Psoas muscle (tissue), 8 donors: ENCODE results near the gene KIF27. TPM values are rescaled to one million over a fixed set of nuclear protein-coding genes. Genes with fewer than 3 reads are reported as not detected.
"Not testable (repeated sequence)": the region's sequence is repeated elsewhere in the genome, so short reads cannot be mapped to it uniquely, and the experiment has no call there.

Experiments used
- ATAC-seq, 4 donors: fragments of 200-7000 bp; cut with Tn5 transposase; one replicate each; pipeline ENCODE4 v1.9.1; 2020; ENCODE audit warnings: moderate library complexity in 3 of 4, mild to moderate bottlenecking in 2 of 4
- DNase-seq, 2 donors: peaks; one replicate each; pipeline ENCODE4 v3.0.0-alpha.2; 2020
- H3K27ac ChIP-seq: fragments of 200-600 bp; one replicate; pipeline ENCODE4 v1.8.0; 2022
- H3K27me3 ChIP-seq, 3 donors: fragments of 200-600 bp in 1 of 3; one replicate each; pipeline versions ENCODE4 v1.6.1 to v1.8.0; 2013 to 2022; ENCODE audit warnings: low read length in 2 of 3, mild to moderate bottlenecking in 2 of 3, moderate library complexity in 1 of 3; ENCODE audit not compliant: insufficient read depth in 3 of 3
- H3K36me3 ChIP-seq, 2 donors: fragments of 200-600 bp in 1 of 2; one replicate each; pipeline versions ENCODE4 v1.6.1 to v1.8.0; 2013 to 2022; ENCODE audit warnings: low read depth in 1 of 2, mild to moderate bottlenecking in 1 of 2, moderate library complexity in 1 of 2; ENCODE audit not compliant: insufficient read depth in 1 of 2
- H3K4me1 ChIP-seq: fragments of 200-600 bp; one replicate; pipeline ENCODE4 v1.8.0; 2022
- H3K4me3 ChIP-seq: fragments of 200-600 bp; one replicate; pipeline ENCODE4 v1.8.0; 2022; ENCODE audit warnings: mild to moderate bottlenecking
- H3K9me3 ChIP-seq: fragments of 200-600 bp; one replicate; pipeline ENCODE4 v1.8.0; 2022
- WGBS, 3 donors: extraction: QIAGEN DNeasy Blood & Tissue Kit; methylation state at CpG; one replicate each; pipeline versions ENCODE4 v1.1.6 to v1.1.7; 2013; 5-methylcytosine and 5-hydroxymethylcytosine counted together
- intact Hi-C, 2 donors: fragments of 100-400 bp; cut with DNase I; formaldehyde crosslinking; loops; one replicate each; pipeline versions ENCODE4 v1.11.0 to v1.14.2; 2022
- polyA plus RNA-seq, 3 donors: library from polyadenylated mRNA; stranded (reverse); fragments of 200-250 nt; gene quantifications; one replicate each; pipeline ENCODE4 v1.2.3, GENCODE V29; 2013
- total RNA-seq, 4 donors: library from RNA; stranded (reverse); fragmentation: NEBNext Ultra II Directional in 2 of 4; extraction: Animal tissue kit (Norgen Biotek cat#: 25700) in 2 of 4; gene quantifications; one replicate each; pipeline versions ENCODE4 v1.2.1 to v1.2.4, GENCODE V29; 2021 to 2023
- TF ChIP-seq, protein P1 (sequence below): fragments of 200-600 bp; IDR thresholded peaks from one replicate; pipeline ENCODE4 v1.8.0; 2022; ENCODE audit warnings: antibody characterized with exemption
- donor health status: healthy with polysubstance abuse.
- donor health status: DM: no; HTN: no; CAD: no; lungs with moderate emphysema.
- donor health status: Bipolar disorder and iron deficiency.
- donor health status: healthy.
- donor health status: DM: yes; HTN: yes; CAD: no.
- donor health status: DM: no; HTN: no; CAD: no.
- donor health status: DM: no; HTN: no; CAD: no.
- donor health status: DM: yes; HTN: yes; CAD: no.

KIF27 gene
- total and polyA plus RNA-seq, 7 donors, result 0.73 to 3.8 (median 1.8) TPM

DNA sequence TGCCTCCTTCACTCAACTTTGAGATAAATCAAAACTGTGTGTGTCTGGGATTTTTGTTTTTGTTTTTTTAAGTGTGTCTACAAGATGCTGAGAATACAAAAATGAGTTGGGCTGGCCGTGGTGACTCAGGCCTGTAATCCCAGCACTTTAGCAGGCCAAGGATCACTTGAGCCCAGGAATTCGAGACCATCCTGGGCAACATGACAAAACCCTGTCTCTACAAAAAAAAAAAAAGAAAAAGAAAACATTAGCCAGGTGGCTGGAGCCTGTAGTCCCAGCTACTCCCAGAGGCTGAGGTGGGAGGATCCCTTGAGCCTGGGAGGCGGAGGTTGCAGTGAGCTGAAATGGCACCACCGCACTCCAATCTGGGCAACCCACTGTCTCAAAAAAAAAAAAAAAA, 37.8 kb upstream of the KIF27 start:
- no peak overlapping the region for H3K27ac ChIP-seq
- ATAC-seq (peak; percentile 19 to 48 (median 24)), DNase-seq (no peak)
- H3K4me1 ChIP-seq, result no peaks in the 10 kb centered on the region
- peaks cover 0 to 11% of the 10 kb centered on the region in 2 donors for H3K36me3 ChIP-seq
- intact Hi-C loops, result no loop called here
- no peaks in the 10 kb centered on the region for H3K27me3 ChIP-seq
- no peak overlapping the region for H3K4me3 ChIP-seq
- no peaks in the 10 kb centered on the region for H3K9me3 ChIP-seq
- 36 to 43% (median 40%) methylated on average over 4 of the region's 4 CpGs for whole genome bisulfite sequencing, 3 donors
- TF ChIP-seq, protein P1, sequence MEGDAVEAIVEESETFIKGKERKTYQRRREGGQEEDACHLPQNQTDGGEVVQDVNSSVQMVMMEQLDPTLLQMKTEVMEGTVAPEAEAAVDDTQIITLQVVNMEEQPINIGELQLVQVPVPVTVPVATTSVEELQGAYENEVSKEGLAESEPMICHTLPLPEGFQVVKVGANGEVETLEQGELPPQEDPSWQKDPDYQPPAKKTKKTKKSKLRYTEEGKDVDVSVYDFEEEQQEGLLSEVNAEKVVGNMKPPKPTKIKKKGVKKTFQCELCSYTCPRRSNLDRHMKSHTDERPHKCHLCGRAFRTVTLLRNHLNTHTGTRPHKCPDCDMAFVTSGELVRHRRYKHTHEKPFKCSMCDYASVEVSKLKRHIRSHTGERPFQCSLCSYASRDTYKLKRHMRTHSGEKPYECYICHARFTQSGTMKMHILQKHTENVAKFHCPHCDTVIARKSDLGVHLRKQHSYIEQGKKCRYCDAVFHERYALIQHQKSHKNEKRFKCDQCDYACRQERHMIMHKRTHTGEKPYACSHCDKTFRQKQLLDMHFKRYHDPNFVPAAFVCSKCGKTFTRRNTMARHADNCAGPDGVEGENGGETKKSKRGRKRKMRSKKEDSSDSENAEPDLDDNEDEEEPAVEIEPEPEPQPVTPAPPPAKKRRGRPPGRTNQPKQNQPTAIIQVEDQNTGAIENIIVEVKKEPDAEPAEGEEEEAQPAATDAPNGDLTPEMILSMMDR, result no peak

DNA sequence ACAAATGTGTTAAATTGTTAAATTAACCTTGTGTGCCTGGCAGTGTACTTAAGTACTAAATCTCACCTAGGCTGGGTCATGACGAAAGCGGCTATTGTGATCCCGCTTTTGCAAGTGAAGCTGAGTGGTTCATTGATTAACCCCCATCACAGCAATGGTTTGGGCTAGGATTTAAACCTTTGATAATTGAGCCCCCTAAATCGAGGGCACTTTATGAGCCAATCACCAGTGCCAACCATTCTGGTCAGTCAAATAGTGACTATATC, 35.9 kb upstream of the KIF27 start:
- Histone ChIP-seq H3K4me1 (no peaks in the 10 kb centered on the region), H3K4me3 (peak overlapping the region; percentile 71), H3K27me3 (no peaks in the 10 kb centered on the region), H3K27ac (peak overlapping the region; percentile 80), H3K36me3 (peaks cover 0 to 28% of the 10 kb centered on the region in 2 donors), H3K9me3 (no peaks in the 10 kb centered on the region)
- ATAC-seq, result peak in 1 of 4 donors; percentile 3
- 34 to 58% (median 40%) methylated on average over 4 of the region's 4 CpGs for WGBS, 3 donors
- intact Hi-C loops, result loop anchor here in 1 of 2 donors (2.0 kb wide), 1 partner anchor 24 kb away; the partner anchor contains the start of genes HNRNPK and RMI1
- no peak for DNase-seq
- TF ChIP-seq, protein P1, result no peak

DNA sequence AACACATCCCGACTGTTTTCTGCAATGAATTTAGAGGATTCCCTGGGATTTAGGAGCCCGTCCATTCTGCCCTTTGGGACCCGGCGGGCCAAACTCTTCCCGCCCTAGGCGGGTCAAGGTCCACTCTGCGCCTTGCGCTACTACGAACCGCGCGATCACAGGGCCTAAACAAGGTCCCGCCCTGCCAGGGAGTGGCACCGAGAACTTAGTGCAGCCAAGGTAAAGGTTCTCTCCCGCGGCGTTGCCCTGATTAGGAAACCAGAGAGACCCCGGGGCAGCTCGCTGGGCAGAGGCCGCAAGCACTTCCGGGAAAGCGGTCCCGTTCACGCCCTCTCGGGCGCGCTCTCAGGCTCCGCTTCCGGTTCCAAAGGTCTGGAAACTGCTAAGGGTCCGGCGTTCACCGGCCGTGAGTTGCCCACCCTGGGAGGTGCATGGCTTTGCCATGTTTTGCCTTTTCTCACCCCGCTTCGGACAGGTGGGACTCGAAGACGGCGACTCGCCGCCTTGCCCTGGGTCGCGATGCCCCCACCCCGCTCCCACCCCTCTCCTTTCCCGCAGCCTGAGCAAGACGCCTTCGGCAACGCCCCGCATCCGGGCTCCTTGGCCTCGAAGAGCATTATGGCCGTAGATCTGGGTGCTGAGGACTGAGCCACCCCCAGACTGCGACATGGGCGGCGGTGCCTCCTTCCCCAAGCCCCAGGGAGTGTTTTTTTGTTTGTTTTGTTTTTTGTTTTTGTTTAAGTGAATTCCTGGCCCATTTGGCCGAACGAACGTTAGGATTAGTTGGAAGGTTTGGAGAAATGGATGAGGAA, 35.4 kb upstream of the KIF27 start:
- Histone ChIP-seq H3K4me3 (peak overlapping the region; percentile 71), H3K9me3 (no peaks in the 10 kb centered on the region), H3K27me3 (no peaks in the 10 kb centered on the region), H3K36me3 (peaks cover 0 to 34% of the 10 kb centered on the region in 2 donors), H3K27ac (peak overlapping the region; percentile 80), H3K4me1 (no peaks in the 10 kb centered on the region)
- TF ChIP-seq, protein P1, result no peak
- DNase-seq (peak; percentile 83 to 91), ATAC-seq (peak; percentile 86 to 94 (median 92))
- intact Hi-C loops, result loop anchor here in 1 of 2 donors (2.0 kb wide), 1 partner anchor 24 kb away; the partner anchor contains the start of genes HNRNPK and RMI1
- WGBS, 3 donors, result 0 to 2% (median 1%) methylated on average over 55 to 57 of the region's 57 CpGs

GRCh38 chr9:83956086-83956435, 34.8 kb upstream of the KIF27 start:
- Histone ChIP-seq H3K27me3 (no peaks in the 10 kb centered on the region), H3K4me3 (peak overlapping the region; percentile 71), H3K9me3 (no peaks in the 10 kb centered on the region), H3K27ac (peak overlapping the region; percentile 80), H3K4me1 (no peaks in the 10 kb centered on the region), H3K36me3 (peaks cover 0 to 39% of the 10 kb centered on the region in 2 donors)
- 3 to 10% (median 6%) methylated on average over 23 of the region's 23 CpGs for WGBS, 3 donors
- DNase-seq, result peak; percentile 46 to 66
- TF ChIP-seq, protein P1, result no peak
- intact Hi-C loops, result loop anchor here in 1 of 2 donors (2.0 kb wide), 1 partner anchor 25 kb away; the partner anchor contains the start of genes HNRNPK and RMI1
- ATAC-seq, result peak; percentile 42 to 59 (median 49)

DNA sequence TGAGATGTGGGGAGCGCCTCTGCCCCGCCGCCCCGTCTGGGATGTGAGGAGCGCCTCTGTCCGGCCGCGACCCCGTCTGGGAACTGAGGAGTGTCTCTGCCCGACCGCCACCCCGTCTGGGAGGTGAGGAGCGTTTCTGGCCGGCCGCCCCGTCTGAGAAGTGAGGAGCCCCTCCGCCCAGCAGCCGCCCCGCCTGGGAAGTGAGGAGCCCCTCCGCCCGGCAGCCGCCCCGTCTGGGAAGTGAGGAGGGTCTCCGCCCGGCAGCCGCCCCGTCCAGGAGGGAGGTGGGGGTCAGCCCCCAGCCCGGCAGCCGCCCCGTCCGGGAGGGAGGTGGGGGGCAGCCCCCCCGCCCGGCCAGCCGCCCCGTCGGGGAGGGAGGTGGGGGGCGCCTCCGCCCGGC, 26.9 kb upstream of the KIF27 start:
- peaks cover 0 to 72% of the 10 kb centered on the region in 2 donors for H3K36me3 ChIP-seq
- not testable (repeated sequence) for DNase-seq

More for the DNA sequence above, 26.9 kb upstream of the KIF27 start:
- H3K27ac ChIP-seq, ATAC-seq, H3K9me3 ChIP-seq, intact Hi-C loops, H3K4me3 ChIP-seq, H3K4me1 ChIP-seq, H3K27me3 ChIP-seq: not testable (repeated sequence)
- WGBS, 3 donors, result 97 to 100% (median 97%) methylated on average over 16 to 30 of the region's 39 CpGs
